NT2/D1 (cell line): Measurements from ENCODE around the gene ABCA2.

ENCODE experiments used
- YY1 ChIP-seq: IDR thresholded peaks from 2 replicates; pipeline ENCODE4 v1.6.1; 2011; ENCODE audit not compliant: insufficient read length, insufficient read depth
- ZNF274 ChIP-seq: IDR thresholded peaks from 2 replicates; pipeline ENCODE4 v1.6.1; 2011; ENCODE audit warnings: mild to moderate bottlenecking, low read depth, low read length

GRCh38 chr9:136974817-136975535 lies 53.1 kb downstream of the ABCA2 start:
- no peak for TF ChIP-seq YY1
- no peak for TF ChIP-seq ZNF274
